ENCODE data around the gene UGT2B7. TPM values are rescaled to one million over a fixed set of nuclear protein-coding genes. Genes with fewer than 3 reads are reported as not detected.

The UGT2B7 gene
- total and polyA plus RNA-seq, 2 donors (not counting 1 experiment from before 2014, with no cell fraction given): not detected

DNA sequence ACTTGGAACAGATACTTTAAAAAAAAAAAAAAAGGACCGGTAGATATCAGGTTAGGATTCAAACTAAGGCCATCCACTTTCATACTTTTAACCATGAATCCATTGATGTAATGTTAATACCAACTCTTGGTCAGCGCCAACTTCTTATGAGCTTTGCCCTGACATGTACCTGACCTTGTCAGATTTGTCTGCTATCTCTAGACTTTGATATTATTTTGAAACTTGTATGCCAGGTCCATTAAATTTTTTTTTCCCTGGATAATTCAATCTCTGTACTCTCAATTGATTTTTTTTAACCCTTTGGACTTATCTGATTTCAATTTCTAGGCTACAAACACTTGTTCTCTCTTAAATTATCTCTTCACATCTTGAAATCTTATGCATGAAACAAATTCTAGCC is 27.2 kb upstream of the UGT2B7 start:
- H3K27me3 Mint-ChIP-seq: no peaks in the 10 kb centered on the region
- no peak for ATAC-seq (ENCODE audit: low read depth)

DNA sequence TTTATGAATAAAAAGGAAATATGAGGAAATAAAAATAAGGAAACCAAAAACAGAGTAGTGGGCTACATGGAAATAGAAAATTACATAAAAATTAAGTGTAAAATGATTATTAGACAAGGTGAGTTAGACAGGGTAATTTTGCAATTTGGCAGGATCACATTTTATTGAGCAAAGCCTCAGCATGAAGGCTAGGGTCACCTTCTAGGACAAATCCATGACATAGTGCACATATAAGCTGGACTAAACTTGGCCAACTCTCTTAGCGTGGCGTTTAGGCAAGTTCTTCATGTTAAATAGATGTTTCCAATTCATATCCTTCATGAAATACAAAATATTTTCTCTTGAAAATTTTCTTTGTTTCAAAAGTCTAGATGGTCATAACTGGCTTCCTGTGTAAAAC is 25.7 kb upstream of the UGT2B7 start:
- no peak overlapping the region for H2AFZ ChIP-seq (ENCODE audit: insufficient read depth, low read depth, low read length, poor library complexity, severe bottlenecking)
- H3K79me2 ChIP-seq (ENCODE audit: control insufficient read depth, insufficient read depth, low read length): no peaks in the 10 kb centered on the region
- no peak overlapping the region for H3K4me3 Mint-ChIP-seq
- no peaks in the 10 kb centered on the region for H3K4me1 ChIP-seq (ENCODE audit: control insufficient read depth in 2 of 2, insufficient read depth in 2 of 2, low read length in 2 of 2)
- H3K9ac ChIP-seq (ENCODE audit: low read length): no peak overlapping the region
- no peak overlapping the region for H3K4me2 ChIP-seq (replicated peaks; ENCODE audit: low read depth, low read length, poor library complexity, severe bottlenecking)
- no peak overlapping the region for H3K4me3 ChIP-seq (ENCODE audit: control extremely low read depth in 1 of 5, extremely low read depth in 1 of 5, insufficient read depth in 1 of 5, low read depth in 2 of 5, low read length in 4 of 5)
- no CpG with 5 or more reads among the region's 2 CpGs for WGBS (ENCODE audit: insufficient coverage)
- POLR2A ChIA-PET: no interaction called here
- no peaks in the 10 kb centered on the region for H3K27me3 Mint-ChIP-seq
- DNase-seq (no peak), ATAC-seq (ENCODE audit: low read depth) (no peak)
- no peaks in the 10 kb centered on the region for H3K4me1 Mint-ChIP-seq
- no peak overlapping the region for H3K27ac Mint-ChIP-seq
- CTCF ChIA-PET: no interaction called here
- H3K27me3 ChIP-seq (replicated peaks in 1 of 4; ENCODE audit: control extremely low read depth in 1 of 4, control insufficient read depth in 3 of 4, insufficient read depth in 4 of 4, low read length in 3 of 4): no peaks in the 10 kb centered on the region
- H4K20me1 ChIP-seq (ENCODE audit: control insufficient read depth, insufficient read depth, low read length, poor library complexity, severe bottlenecking): no peaks in the 10 kb centered on the region
- intact Hi-C loops (cut with micrococcal nuclease): no loop called here
- no peaks in the 10 kb centered on the region for H3K9me3 ChIP-seq (ENCODE audit: control extremely low read depth in 1 of 3, control insufficient read depth in 2 of 3, insufficient read depth in 1 of 3, low read length in 2 of 3)
- no peaks in the 10 kb centered on the region for H3K36me3 ChIP-seq (replicated peaks in 1 of 2; ENCODE audit: control extremely low read depth in 1 of 2, control insufficient read depth in 1 of 2, extremely low read depth in 1 of 2, insufficient read depth in 2 of 2, low read length in 1 of 2)
- TF ChIP-seq, protein P1, sequence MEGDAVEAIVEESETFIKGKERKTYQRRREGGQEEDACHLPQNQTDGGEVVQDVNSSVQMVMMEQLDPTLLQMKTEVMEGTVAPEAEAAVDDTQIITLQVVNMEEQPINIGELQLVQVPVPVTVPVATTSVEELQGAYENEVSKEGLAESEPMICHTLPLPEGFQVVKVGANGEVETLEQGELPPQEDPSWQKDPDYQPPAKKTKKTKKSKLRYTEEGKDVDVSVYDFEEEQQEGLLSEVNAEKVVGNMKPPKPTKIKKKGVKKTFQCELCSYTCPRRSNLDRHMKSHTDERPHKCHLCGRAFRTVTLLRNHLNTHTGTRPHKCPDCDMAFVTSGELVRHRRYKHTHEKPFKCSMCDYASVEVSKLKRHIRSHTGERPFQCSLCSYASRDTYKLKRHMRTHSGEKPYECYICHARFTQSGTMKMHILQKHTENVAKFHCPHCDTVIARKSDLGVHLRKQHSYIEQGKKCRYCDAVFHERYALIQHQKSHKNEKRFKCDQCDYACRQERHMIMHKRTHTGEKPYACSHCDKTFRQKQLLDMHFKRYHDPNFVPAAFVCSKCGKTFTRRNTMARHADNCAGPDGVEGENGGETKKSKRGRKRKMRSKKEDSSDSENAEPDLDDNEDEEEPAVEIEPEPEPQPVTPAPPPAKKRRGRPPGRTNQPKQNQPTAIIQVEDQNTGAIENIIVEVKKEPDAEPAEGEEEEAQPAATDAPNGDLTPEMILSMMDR (IDR thresholded peaks at IDR 0.05): no peak
- no peak for TF ChIP-seq EZH2 (IDR thresholded peaks at IDR 0.05; ENCODE audit: borderline replicate concordance, insufficient read depth, low read depth, low read length, poor library complexity, severe bottlenecking)
- H3K9me3 Mint-ChIP-seq (ENCODE audit: insufficient read depth): peaks cover 2% of the 10 kb centered on the region
- no peak overlapping the region for H3K27ac ChIP-seq (ENCODE audit: low read length in 2 of 2)

More for the DNA sequence above, 27.2 kb upstream of the UGT2B7 start:
- Histone ChIP-seq H3K36me3 (replicated peaks in 1 of 2; ENCODE audit: control extremely low read depth in 1 of 2, control insufficient read depth in 1 of 2, extremely low read depth in 1 of 2, insufficient read depth in 2 of 2, low read length in 1 of 2) (no peaks in the 10 kb centered on the region), H3K4me1 (ENCODE audit: control insufficient read depth in 2 of 2, insufficient read depth in 2 of 2, low read length in 2 of 2) (no peaks in the 10 kb centered on the region), H3K9ac (ENCODE audit: low read length) (no peak overlapping the region), H3K27me3 (replicated peaks in 1 of 4; ENCODE audit: control extremely low read depth in 1 of 4, control insufficient read depth in 3 of 4, insufficient read depth in 4 of 4, low read length in 3 of 4) (no peaks in the 10 kb centered on the region), H3K9me3 (ENCODE audit: control extremely low read depth in 1 of 3, control insufficient read depth in 2 of 3, insufficient read depth in 1 of 3, low read length in 2 of 3) (no peaks in the 10 kb centered on the region), H2AFZ (ENCODE audit: insufficient read depth, low read depth, low read length, poor library complexity, severe bottlenecking) (no peak overlapping the region), H3K4me2 (replicated peaks; ENCODE audit: low read depth, low read length, poor library complexity, severe bottlenecking) (no peak overlapping the region), H3K4me3 (ENCODE audit: control extremely low read depth in 1 of 5, extremely low read depth in 1 of 5, insufficient read depth in 1 of 5, low read depth in 2 of 5, low read length in 4 of 5) (no peak overlapping the region), H3K27ac (ENCODE audit: low read length in 2 of 2) (no peak overlapping the region), H3K79me2 (ENCODE audit: control insufficient read depth, insufficient read depth, low read length) (no peaks in the 10 kb centered on the region), H4K20me1 (ENCODE audit: control insufficient read depth, insufficient read depth, low read length, poor library complexity, severe bottlenecking) (no peaks in the 10 kb centered on the region)
- CTCF ChIA-PET: no interaction called here
- no peak overlapping the region for H3K4me3 Mint-ChIP-seq
- no peaks in the 10 kb centered on the region for H3K4me1 Mint-ChIP-seq
- POLR2A ChIA-PET: no interaction called here
- no peak for TF ChIP-seq EZH2 (IDR thresholded peaks at IDR 0.05; ENCODE audit: borderline replicate concordance, insufficient read depth, low read depth, low read length, poor library complexity, severe bottlenecking)
- TF ChIP-seq, protein P1 (IDR thresholded peaks at IDR 0.05): no peak
- intact Hi-C loops (cut with micrococcal nuclease): no loop called here
- no peak overlapping the region for H3K27ac Mint-ChIP-seq
- peaks cover 4% of the 10 kb centered on the region for H3K9me3 Mint-ChIP-seq (ENCODE audit: insufficient read depth)
- WGBS (ENCODE audit: insufficient coverage): no CpG with 5 or more reads among the region's 2 CpGs
- DNase-seq: no peak
